Hematopoietic multipotent progenitor cell treated with erythropoietin and hydrocortisone succinate and interleukin-3 and kit ligand, for 4 days (in vitro differentiated cells): ENCODE results near the gene POU2F1.
A peak's percentile ranks its signal among the peaks of the same experiment; 100 is the strongest.
"Not testable (repeated sequence)": the region's sequence is repeated elsewhere in the genome, so short reads cannot be mapped to it uniquely, and the experiment has no call there.

Source experiments
- DNase-seq: peaks from one replicate; pipeline ENCODE4 v3.0.0-alpha.2; 2015

POU2F1 gene

GRCh38 chr1:167206166-167206835, 14.4 kb upstream of the POU2F1 start:
- no peak for DNase-seq

GRCh38 chr1:167207940-167208623, 12.6 kb upstream of the POU2F1 start:
- no peak for DNase-seq

GRCh38 chr1:167208624-167208976, 12.1 kb upstream of the POU2F1 start:
- no peak for DNase-seq

GRCh38 chr1:167209044-167209443, 11.6 kb upstream of the POU2F1 start:
- DNase-seq = no peak

GRCh38 chr1:167210966-167211674, 9.6 kb upstream of the POU2F1 start:
- no peak for DNase-seq

GRCh38 chr1:167212025-167212424, 8.7 kb upstream of the POU2F1 start:
- DNase-seq = no peak

- DNase-seq = no peak
Measured at GRCh38 chr1:167216809-167217208, 3.9 kb upstream of the POU2F1 start.

GRCh38 chr1:167219194-167219593, 1.5 kb upstream of the POU2F1 start:
- no peak for DNase-seq

- peak; percentile 97 for DNase-seq
Measured at GRCh38 chr1:167219646-167220536, 795 bp upstream of the POU2F1 start.

GRCh38 chr1:167221126-167221737, 546 bp downstream of the POU2F1 start:
- no peak for DNase-seq

- peak; percentile 92 for DNase-seq
Measured at GRCh38 chr1:167221738-167222610, 1.3 kb downstream of the POU2F1 start.

GRCh38 chr1:167223144-167224103, 2.7 kb downstream of the POU2F1 start:
- DNase-seq = peak; percentile 56

- not testable (repeated sequence) for DNase-seq
Measured at GRCh38 chr1:167224734-167225235, 4.1 kb downstream of the POU2F1 start.

- no peak for DNase-seq
Measured at GRCh38 chr1:167225920-167226319, 5.2 kb downstream of the POU2F1 start.

GRCh38 chr1:167227934-167228378, 7.3 kb downstream of the POU2F1 start:
- peak; percentile 54 for DNase-seq

GRCh38 chr1:167229719-167230385, 9.2 kb downstream of the POU2F1 start:
- DNase-seq = peak; percentile 77

- no peak for DNase-seq
Measured at GRCh38 chr1:167230437-167230836, 9.8 kb downstream of the POU2F1 start.

- DNase-seq = no peak
Measured at GRCh38 chr1:167231873-167232450, 11.3 kb downstream of the POU2F1 start.

GRCh38 chr1:167232801-167233200, 12.1 kb downstream of the POU2F1 start:
- no peak for DNase-seq
